Prostate gland (tissue), 2 donors: ENCODE measurements around the gene PREPL. TPM values are rescaled to one million over a fixed set of nuclear protein-coding genes. Genes with fewer than 3 reads are reported as not detected.
A peak's percentile ranks its signal among the peaks of the same experiment; 100 is the strongest.

Experiments
- DNase-seq: peaks from one replicate; pipeline ENCODE4 v3.0.0-alpha.2; 2019; ENCODE audit warnings: low spot score
- H3K27ac ChIP-seq, 2 donors: fragments of 200-600 bp; sonication (generic); 2 replicates each; pipeline ENCODE4 v1.5.1; 2017 to 2019
- H3K27me3 ChIP-seq: fragments of 200-600 bp; sonication (generic); replicated peaks from 2 replicates; pipeline ENCODE4 v1.5.1; 2019; ENCODE audit not compliant: insufficient read depth
- H3K36me3 ChIP-seq, 2 donors: fragments of 200-600 bp; sonication (generic); 1 replicate in 1 of 2; 2 replicates in 1 of 2; pipeline versions ENCODE4 v1.5.1 to v1.8.1; 2017 to 2019
- H3K4me1 ChIP-seq: fragments of 200-600 bp; sonication (generic); replicated peaks from 2 replicates; pipeline ENCODE4 v1.5.1; 2019
- H3K4me3 ChIP-seq, 2 donors: fragments of 200-600 bp; sonication (generic); 2 replicates each; pipeline ENCODE4 v1.5.1; 2017 to 2019
- H3K9me3 ChIP-seq: fragments of 200-600 bp; sonication (generic); 2 replicates; pipeline ENCODE4 v1.5.1; 2017
- POLR2A ChIP-seq: fragments of 450-650 bp; IDR thresholded peaks from one replicate; pipeline ENCODE4 v1.6.1; 2016; ENCODE audit warnings: antibody characterized with exemption, mild to moderate bottlenecking
- POLR2AphosphoS5 ChIP-seq: sonication (generic); formaldehyde crosslinking; IDR thresholded peaks from one replicate; pipeline ENCODE4 v1.6.1; 2017; ENCODE audit warnings: antibody characterized with exemption
- WGBS: methylation state at CpG from one replicate; pipeline ENCODE4 v1.1.5; 2018; 5-methylcytosine and 5-hydroxymethylcytosine counted together
- intact Hi-C: fragments of 100-400 bp; cut with DNase I; formaldehyde crosslinking; loops from one replicate; pipeline ENCODE4 v1.14.2; 2022
- total RNA-seq, 2 donors: library from RNA; depleted of rRNA; stranded (reverse); fragments of >200 nt; gene quantifications; one replicate each; pipeline ENCODE4 v1.1.0, GENCODE V29; 2016
- TF ChIP-seq, protein P1 (sequence below), 4 experiments: fragments of 200-600 bp in 2 of 4; fragments of 450-650 bp in 2 of 4; sonication (generic) in 2 of 4; IDR thresholded peaks; 1 replicate in 3 of 4; 2 replicates in 1 of 4; pipeline ENCODE4 v1.5.1; 2016 to 2019; ENCODE audit warnings: antibody characterized with exemption in 4 of 4, mild to moderate bottlenecking in 2 of 4, moderate library complexity in 2 of 4

Gene PREPL
- 10 to 100 TPM; 40.3 to 49.3 TPM for total RNA-seq

DNA sequence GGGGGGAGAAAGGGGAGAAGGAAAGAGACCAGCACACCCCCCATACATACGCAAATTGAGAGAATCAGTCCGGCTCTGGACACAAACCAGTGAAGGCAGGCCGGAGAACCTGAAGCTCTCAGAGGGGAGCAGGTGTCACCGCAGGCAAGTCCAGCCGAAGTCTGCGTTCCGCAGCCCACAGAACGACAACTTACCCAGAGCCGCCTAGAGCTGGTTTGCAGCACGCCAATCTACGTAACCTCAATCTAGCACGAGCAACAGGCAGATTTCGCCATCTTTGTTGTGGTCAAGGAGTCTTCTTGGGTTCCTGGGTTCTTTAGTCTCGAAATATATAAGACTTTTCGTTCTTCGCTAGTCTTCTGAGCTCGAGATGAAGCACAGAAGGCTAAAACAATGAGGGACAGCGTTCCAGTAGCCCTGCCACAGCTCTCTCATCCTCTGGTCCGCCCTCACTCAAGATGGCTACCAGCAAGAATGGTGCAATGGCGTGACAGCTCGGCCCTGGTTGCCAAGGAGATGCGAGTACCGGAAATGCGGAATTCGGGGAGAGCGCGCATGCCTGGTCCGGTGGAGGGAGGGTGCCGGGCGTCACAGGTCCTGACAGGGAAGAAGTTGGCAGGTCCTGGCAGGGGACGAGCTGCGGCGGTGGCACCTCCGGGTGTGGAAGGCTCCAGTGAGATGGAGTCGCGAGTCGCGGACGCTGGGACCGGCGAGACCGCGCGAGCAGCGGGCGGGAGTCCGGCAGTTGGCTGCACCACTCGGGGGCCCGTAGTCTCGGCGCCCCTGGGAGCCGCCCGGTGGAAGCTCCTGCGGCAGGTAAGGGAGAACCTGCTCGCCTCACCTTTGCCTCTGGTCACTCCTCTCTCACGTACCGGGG, at the start of gene PREPL, which contains the start of gene CAMKMT:
PREPL (minus strand) TSS at position 165 of the 877 bp plus-strand sequence. CDS start 15,152 bp downstream, outside the sequence.
CAMKMT (plus strand) TSS at position 618 of the 877 bp plus-strand sequence.
- H3K4me3 ChIP-seq: peak within 1 kb of the TSS; percentile 80 to 88

DNA sequence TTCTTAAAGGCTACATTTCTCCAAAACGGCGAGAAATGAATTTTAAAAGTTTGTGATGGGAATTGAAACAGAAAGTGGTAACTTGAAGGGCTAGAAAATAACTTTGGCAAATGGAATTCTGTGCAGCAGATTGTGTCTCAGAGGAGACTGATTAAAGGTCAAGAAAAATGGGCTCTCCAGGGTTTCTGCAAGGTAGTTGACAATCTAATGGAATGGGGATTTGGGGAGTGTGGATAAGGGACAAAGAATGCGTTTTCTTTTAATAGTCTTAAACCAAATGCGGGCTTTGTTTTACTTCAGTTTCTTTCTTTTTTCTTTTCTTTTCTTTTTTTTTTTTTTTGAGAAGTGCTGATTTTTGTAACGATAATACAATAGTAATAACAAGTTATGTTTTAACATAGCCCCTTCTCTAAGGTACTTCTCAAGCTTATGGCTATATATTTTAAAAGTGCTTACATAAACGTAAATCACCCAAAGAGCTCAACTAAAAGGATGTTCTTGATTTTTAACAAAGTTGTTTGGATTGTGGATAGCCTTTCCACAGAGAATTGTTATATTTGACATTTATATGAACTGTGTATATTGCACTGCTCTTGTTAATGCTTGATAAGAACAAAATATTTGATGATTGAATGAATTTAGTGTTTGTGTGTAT, 37.1 kb upstream of the PREPL start:
- H3K4me3 ChIP-seq: no peak overlapping the region
- H3K4me1 ChIP-seq: no peaks in the 10 kb centered on the region
- H3K9me3 ChIP-seq: no peaks in the 10 kb centered on the region
- H3K36me3 ChIP-seq: no peaks in the 10 kb centered on the region
- DNase-seq: no peak
- WGBS: 60% methylated on average over 6 of the region's 6 CpGs
- TF ChIP-seq POLR2AphosphoS5 (no peak), POLR2A (no peak)
- TF ChIP-seq, protein P1, sequence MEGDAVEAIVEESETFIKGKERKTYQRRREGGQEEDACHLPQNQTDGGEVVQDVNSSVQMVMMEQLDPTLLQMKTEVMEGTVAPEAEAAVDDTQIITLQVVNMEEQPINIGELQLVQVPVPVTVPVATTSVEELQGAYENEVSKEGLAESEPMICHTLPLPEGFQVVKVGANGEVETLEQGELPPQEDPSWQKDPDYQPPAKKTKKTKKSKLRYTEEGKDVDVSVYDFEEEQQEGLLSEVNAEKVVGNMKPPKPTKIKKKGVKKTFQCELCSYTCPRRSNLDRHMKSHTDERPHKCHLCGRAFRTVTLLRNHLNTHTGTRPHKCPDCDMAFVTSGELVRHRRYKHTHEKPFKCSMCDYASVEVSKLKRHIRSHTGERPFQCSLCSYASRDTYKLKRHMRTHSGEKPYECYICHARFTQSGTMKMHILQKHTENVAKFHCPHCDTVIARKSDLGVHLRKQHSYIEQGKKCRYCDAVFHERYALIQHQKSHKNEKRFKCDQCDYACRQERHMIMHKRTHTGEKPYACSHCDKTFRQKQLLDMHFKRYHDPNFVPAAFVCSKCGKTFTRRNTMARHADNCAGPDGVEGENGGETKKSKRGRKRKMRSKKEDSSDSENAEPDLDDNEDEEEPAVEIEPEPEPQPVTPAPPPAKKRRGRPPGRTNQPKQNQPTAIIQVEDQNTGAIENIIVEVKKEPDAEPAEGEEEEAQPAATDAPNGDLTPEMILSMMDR (IDR thresholded peaks at IDR 0.05): no peak
- no peak overlapping the region for H3K27ac ChIP-seq
- no peaks in the 10 kb centered on the region for H3K27me3 ChIP-seq
- intact Hi-C loops: no loop called here

More for the DNA sequence above, at the start of gene PREPL, which contains the start of gene CAMKMT:
- H3K9me3 ChIP-seq: no peaks in the 10 kb centered on the region
- DNase-seq: peak; percentile 98
- H3K36me3 ChIP-seq: no peaks in the 10 kb centered on the region
- H3K27me3 ChIP-seq: no peaks in the 10 kb centered on the region
- H3K27ac ChIP-seq: peak within 1 kb of the TSS; percentile 98
- TF ChIP-seq POLR2A (peak; percentile 79), POLR2AphosphoS5 (peak; percentile 96)
- TF ChIP-seq, protein P1 (IDR thresholded peaks at IDR 0.05): peak in 1 of 4 experiments; percentile 18
- under 1% methylated on average over 57 of the region's 57 CpGs for WGBS
- intact Hi-C loops: loop anchor here (10.0 kb wide), 1 partner anchor 187 kb away; no protein-coding TSS in a partner anchor
- no peaks in the 10 kb centered on the region for H3K4me1 ChIP-seq

DNA sequence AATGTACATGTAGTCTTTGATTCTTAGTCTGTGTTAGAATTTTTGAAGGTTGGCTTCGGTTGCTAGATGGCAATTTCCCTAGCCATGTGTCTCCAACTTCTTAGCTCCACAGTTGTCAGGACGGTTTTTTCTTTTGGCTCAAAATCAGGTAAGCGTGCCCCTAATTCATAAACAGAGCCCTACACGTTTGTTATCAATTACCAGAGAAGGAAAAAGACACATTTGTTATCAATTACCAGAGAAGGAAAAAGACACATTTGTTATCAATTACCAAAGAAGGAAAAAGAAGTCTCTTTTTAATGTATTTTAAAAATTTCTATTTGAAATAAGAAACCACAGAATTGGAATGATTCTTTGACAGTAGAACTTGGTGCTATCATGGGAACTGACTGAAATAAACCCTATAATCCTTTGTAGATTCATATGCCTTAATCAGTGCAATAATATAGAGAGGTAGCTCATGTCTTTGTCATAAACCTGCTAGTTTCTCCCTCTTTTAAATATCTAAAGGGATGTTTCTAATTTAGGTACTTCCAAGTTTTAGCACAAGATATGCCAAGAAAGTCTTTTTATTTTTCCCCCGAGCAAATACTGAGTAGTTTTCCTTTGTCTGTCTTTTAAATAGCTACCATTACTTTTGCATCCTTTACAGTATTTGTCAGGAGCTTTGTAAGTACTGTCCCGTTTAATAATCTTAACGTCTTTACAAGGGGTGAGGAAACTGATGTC, 36.3 kb upstream of the PREPL start:
- DNase-seq: no peak
- 41% methylated on average over 7 of the region's 7 CpGs for WGBS
- no peaks in the 10 kb centered on the region for H3K4me1 ChIP-seq
- no peak for TF ChIP-seq POLR2A
- TF ChIP-seq, protein P1 (IDR thresholded peaks at IDR 0.05): no peak
- no peak for TF ChIP-seq POLR2AphosphoS5
- no peaks in the 10 kb centered on the region for H3K27me3 ChIP-seq
- H3K9me3 ChIP-seq: no peaks in the 10 kb centered on the region
- no peak overlapping the region for H3K4me3 ChIP-seq
- intact Hi-C loops: no loop called here
- no peaks in the 10 kb centered on the region for H3K36me3 ChIP-seq
- H3K27ac ChIP-seq: no peak overlapping the region

DNA sequence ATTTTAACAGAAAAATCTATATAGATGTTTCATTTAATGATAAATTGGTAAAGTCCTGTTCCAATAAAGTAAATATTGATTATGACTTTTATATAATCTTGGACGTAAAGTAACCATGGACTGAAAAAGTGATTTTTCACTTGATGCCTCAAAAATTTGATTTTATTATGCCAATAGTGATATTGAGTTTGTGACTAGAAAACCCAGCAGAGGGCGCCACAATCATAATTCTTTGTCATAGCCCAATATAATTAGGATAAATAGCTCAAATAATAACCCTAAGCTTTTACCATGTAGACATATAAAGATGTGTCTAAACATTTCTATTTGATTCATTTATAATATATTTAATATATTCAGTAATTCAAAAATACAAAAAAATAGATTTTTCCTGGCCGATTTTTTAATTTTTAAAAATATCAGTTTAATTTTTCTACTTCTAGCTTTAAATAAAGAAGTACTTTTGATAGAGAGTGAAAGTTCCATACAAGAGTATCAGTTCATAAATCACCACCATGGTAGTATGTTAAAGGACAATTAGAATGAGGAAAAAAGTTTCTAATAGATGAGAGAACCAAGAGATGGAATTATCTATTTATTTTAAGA, 31.1 kb upstream of the PREPL start:
- DNase-seq: peak; percentile 14
- Histone ChIP-seq H3K4me1 (no peaks in the 10 kb centered on the region), H3K4me3 (no peak overlapping the region), H3K9me3 (no peaks in the 10 kb centered on the region), H3K36me3 (no peaks in the 10 kb centered on the region), H3K27ac (no peak overlapping the region), H3K27me3 (no peaks in the 10 kb centered on the region)
- intact Hi-C loops: loop anchor here (5.0 kb wide), 1 partner anchor 565 kb away; no protein-coding TSS in a partner anchor
- TF ChIP-seq, protein P1 (IDR thresholded peaks at IDR 0.05): peak; percentile 22 to 52 (median 36)
- TF ChIP-seq POLR2A: no peak
- 54% methylated on average over 3 of the region's 3 CpGs for WGBS
